SK-N-SH treated with all-trans-retinoic acid at 6 μM for 48 hours (cell line): ENCODE data around the gene BRINP1.

Source experiments
- CSDC2 ChIP-seq: fragments of 250-450 bp; sonication (Bioruptor Pico); IDR thresholded peaks from 2 replicates; pipeline ENCODE4 v1.5.0; 2020; ENCODE audit warnings: mild to moderate bottlenecking, moderate library complexity
- CSRNP3 ChIP-seq: fragments of 250-450 bp; sonication (Bioruptor Pico); IDR thresholded peaks from 2 replicates; pipeline ENCODE4 v1.5.1; 2021; ENCODE audit warnings: mild to moderate bottlenecking, moderate library complexity
- ISL1 ChIP-seq: fragments of 250-450 bp; sonication (Bioruptor Pico); IDR thresholded peaks from 2 replicates; pipeline ENCODE4 v2.1.2; 2022; ENCODE audit warnings: mild to moderate bottlenecking, moderate library complexity
- PATZ1 ChIP-seq: fragments of 250-450 bp; sonication (Bioruptor Pico); IDR thresholded peaks from 2 replicates; pipeline ENCODE4 v1.8.0; 2020; ENCODE audit warnings: mild to moderate bottlenecking, moderate library complexity, borderline replicate concordance
- SNAI2 ChIP-seq: fragments of 250-450 bp; sonication (Bioruptor Pico); IDR thresholded peaks from 2 replicates; pipeline ENCODE4 v1.5.0; 2020; ENCODE audit warnings: mild to moderate bottlenecking, moderate library complexity
- TOX ChIP-seq: fragments of 250-450 bp; sonication (Bioruptor Pico); IDR thresholded peaks from 2 replicates; pipeline ENCODE4 v1.8.0; 2021; ENCODE audit warnings: mild to moderate bottlenecking, moderate library complexity, borderline replicate concordance
- ZFP3 ChIP-seq: fragments of 250-450 bp; sonication (Bioruptor Pico); IDR thresholded peaks from 2 replicates; pipeline ENCODE4 v1.5.0; 2020; ENCODE audit warnings: mild to moderate bottlenecking, moderate library complexity

- no peak for TF ChIP-seq ISL1
- TF ChIP-seq CSRNP3: no peak
- no peak for TF ChIP-seq ZFP3
- TF ChIP-seq PATZ1 (CRISPR knock-in tag): no peak
- TF ChIP-seq TOX (CRISPR knock-in tag): no peak
- no peak for TF ChIP-seq CSDC2
- no peak for TF ChIP-seq SNAI2 (CRISPR knock-in tag)
Measured at GRCh38 chr9:119332522-119332921, 36.7 kb downstream of the BRINP1 start.
